A673 (cell line): ENCODE measurements around the gene NAALADL2.

Experiments
- EZH2 ChIP-seq: fragments of 200-600 bp; sonication (generic); IDR thresholded peaks from 2 replicates; pipeline ENCODE4 v1.6.1; 2017; ENCODE audit warnings: borderline replicate concordance, low read depth, mild to moderate bottlenecking, mixed read lengths, antibody characterized with exemption, low read length; ENCODE audit not compliant: poor library complexity, severe bottlenecking
- TF ChIP-seq, protein P1 (sequence below): fragments of 300-800, 200-600 bp; sonication (generic); conservative IDR thresholded peaks from 2 replicates; pipeline ENCODE4 v1.5.1; 2017; ENCODE audit warnings: low read depth, mild to moderate bottlenecking, antibody characterized with exemption, low read length, moderate library complexity, mixed read lengths

DNA sequence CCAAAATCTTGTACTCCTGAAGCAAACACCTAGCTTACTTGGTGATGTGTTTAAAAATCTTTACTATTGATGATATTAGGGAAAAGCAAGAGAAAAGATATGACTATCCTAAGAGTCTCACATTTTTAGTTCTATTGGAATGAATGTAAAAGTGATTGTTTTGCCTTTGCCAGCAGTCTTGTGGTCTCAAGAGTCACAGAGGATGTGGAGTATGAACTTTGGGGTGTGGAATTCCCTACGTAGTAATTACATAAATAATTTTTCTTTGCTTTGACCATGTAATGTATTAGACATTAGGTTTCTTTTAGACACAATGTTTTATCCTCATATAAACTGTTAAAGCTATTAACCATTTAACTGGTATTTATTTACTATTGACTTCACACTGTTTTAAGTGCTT lies 387.6 kb downstream of the NAALADL2 start:
- TF ChIP-seq, protein P1, sequence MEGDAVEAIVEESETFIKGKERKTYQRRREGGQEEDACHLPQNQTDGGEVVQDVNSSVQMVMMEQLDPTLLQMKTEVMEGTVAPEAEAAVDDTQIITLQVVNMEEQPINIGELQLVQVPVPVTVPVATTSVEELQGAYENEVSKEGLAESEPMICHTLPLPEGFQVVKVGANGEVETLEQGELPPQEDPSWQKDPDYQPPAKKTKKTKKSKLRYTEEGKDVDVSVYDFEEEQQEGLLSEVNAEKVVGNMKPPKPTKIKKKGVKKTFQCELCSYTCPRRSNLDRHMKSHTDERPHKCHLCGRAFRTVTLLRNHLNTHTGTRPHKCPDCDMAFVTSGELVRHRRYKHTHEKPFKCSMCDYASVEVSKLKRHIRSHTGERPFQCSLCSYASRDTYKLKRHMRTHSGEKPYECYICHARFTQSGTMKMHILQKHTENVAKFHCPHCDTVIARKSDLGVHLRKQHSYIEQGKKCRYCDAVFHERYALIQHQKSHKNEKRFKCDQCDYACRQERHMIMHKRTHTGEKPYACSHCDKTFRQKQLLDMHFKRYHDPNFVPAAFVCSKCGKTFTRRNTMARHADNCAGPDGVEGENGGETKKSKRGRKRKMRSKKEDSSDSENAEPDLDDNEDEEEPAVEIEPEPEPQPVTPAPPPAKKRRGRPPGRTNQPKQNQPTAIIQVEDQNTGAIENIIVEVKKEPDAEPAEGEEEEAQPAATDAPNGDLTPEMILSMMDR: no peak
- no peak for TF ChIP-seq EZH2
